NCI-H1092 treated with DMSO at 0.1 percent for 48 hours (cell line): ENCODE data around the gene CISTR.
A peak's percentile ranks its signal among the peaks of the same experiment; 100 is the strongest.
"Not testable (repeated sequence)": the region's sequence is repeated elsewhere in the genome, so short reads cannot be mapped to it uniquely, and the experiment has no call there.

Source experiments
- DNase-seq: peaks from one replicate; lab custom pipeline; 2025; lab: John Stamatoyannopoulos, UW

The CISTR gene

GRCh38 chr12:53762793-53763192 is 11.0 kb upstream of the CISTR start:
- DNase-seq: not testable (repeated sequence)

- DNase-seq: no peak
Observed at GRCh38 chr12:53761306-53761705, 9.5 kb upstream of the CISTR start.

GRCh38 chr12:53759261-53759660 is 7.5 kb upstream of the CISTR start:
- DNase-seq: no peak

GRCh38 chr12:53758730-53759103 is 6.9 kb upstream of the CISTR start:
- no peak for DNase-seq

GRCh38 chr12:53758081-53758729 is 6.4 kb upstream of the CISTR start:
- no peak for DNase-seq

GRCh38 chr12:53757101-53757770 is 5.5 kb upstream of the CISTR start:
- DNase-seq: peak; percentile 64

GRCh38 chr12:53756300-53757100 is 4.7 kb upstream of the CISTR start:
- no peak for DNase-seq

- DNase-seq: no peak
Observed at GRCh38 chr12:53755893-53756292, 4.1 kb upstream of the CISTR start.

- no peak for DNase-seq
Observed at GRCh38 chr12:53755451-53755891, 3.7 kb upstream of the CISTR start.

- peak; percentile 23 for DNase-seq
Observed at GRCh38 chr12:53754633-53755264, 3.0 kb upstream of the CISTR start.

GRCh38 chr12:53754188-53754585 is 2.4 kb upstream of the CISTR start:
- DNase-seq: peak; percentile 22

GRCh38 chr12:53752621-53753020 is 842 bp upstream of the CISTR start:
- no peak for DNase-seq

GRCh38 chr12:53752192-53752601 is 418 bp upstream of the CISTR start:
- DNase-seq: no peak

- DNase-seq: peak; percentile 55
Observed at GRCh38 chr12:53750812-53751335, 905 bp downstream of the CISTR start.

- DNase-seq: peak; percentile 24
Observed at GRCh38 chr12:53749986-53750811, 1.6 kb downstream of the CISTR start.

- no peak for DNase-seq
Observed at GRCh38 chr12:53748072-53748840, 3.5 kb downstream of the CISTR start.

GRCh38 chr12:53747095-53747494 is 4.7 kb downstream of the CISTR start:
- DNase-seq: no peak

- DNase-seq: peak; percentile 77
Observed at GRCh38 chr12:53746592-53747092, 5.1 kb downstream of the CISTR start.

- no peak for DNase-seq
Observed at GRCh38 chr12:53744751-53745150, 7.0 kb downstream of the CISTR start.

GRCh38 chr12:53744130-53744441 is 7.7 kb downstream of the CISTR start:
- DNase-seq: no peak
